Activated CD8-positive, alpha-beta memory T cell treated with anti-CD3 and anti-CD28 coated beads, Interleukin-2, amount 50 U/mL, for 4 hours (primary cell): ENCODE data around the gene PLEKHF1.
"Not testable (repeated sequence)": the region's sequence is repeated elsewhere in the genome, so short reads cannot be mapped to it uniquely, and the experiment has no call there.

Source experiments
- DNase-seq: peaks from one replicate; pipeline ENCODE4 v3.0.0-alpha.2; 2020

The PLEKHF1 gene

GRCh38 chr19:29665826-29666577 is 741 bp downstream of the PLEKHF1 start:
- DNase-seq, result no peak

- no peak for DNase-seq
Observed at GRCh38 chr19:29666578-29667386, 1.5 kb downstream of the PLEKHF1 start.

- no peak for DNase-seq
Observed at GRCh38 chr19:29667387-29667783, 2.1 kb downstream of the PLEKHF1 start.

DNA sequence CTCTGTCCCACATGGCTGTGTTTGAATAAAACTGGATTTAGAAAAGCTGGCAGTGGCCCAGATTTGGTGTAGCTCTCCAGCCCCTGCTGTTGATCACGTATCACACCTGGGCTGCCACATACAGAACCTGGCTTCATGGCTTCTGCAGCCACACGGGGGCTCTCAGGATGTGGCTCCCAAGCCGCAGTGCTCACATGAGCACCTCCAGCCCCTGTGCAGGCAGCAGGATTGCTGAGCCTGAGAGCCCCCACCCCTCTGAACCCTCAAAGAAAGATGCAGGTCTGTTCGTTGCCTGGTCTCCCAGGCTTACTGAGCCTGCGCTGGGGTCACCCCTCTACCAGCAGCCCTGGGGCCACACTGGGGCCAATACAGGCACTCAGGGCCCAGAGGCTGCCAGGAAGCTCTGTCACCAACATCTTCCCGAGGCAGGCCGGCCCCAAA is 2.7 kb downstream of the PLEKHF1 start:
- peak; percentile 55 for DNase-seq

GRCh38 chr19:29668746-29669609 is 3.7 kb downstream of the PLEKHF1 start:
- DNase-seq, result no peak

DNA sequence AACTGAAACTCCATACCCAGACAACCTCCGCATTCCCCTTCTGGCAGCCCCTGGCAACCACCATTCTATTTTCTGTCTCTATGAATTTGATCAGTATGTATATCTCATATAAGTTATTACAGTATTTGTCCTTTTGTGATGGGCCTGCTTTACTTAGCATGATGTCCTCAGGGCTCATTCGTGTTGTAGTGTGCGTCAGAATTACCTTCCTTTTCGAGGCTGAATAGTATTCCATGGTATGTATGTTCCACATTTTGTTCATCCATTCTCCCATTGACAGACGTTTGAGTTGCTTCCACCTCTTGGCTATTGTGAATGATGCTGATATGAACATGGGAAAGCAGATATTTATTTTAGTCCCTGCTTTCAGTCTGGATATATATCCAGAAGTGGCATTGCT is 5.0 kb downstream of the PLEKHF1 start:
- DNase-seq, result no peak

DNA sequence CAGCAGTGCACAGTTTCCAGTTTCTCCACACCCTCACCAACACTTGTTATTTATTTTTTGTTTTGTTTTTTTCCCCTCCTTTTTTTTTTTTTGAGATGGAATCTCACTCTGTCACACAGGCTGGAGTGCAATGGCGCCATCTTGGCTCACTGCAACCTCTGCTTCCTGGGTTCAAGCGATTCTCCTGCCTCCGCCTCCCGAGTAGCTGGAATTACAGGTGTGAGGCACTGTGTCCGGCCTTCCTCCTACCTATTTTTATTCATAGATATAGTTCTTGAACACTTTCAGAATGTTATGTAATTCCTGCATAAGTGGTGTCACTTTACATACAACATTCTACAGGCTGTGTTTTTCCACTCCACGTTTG is 5.7 kb downstream of the PLEKHF1 start:
- DNase-seq, result not testable (repeated sequence)

DNA sequence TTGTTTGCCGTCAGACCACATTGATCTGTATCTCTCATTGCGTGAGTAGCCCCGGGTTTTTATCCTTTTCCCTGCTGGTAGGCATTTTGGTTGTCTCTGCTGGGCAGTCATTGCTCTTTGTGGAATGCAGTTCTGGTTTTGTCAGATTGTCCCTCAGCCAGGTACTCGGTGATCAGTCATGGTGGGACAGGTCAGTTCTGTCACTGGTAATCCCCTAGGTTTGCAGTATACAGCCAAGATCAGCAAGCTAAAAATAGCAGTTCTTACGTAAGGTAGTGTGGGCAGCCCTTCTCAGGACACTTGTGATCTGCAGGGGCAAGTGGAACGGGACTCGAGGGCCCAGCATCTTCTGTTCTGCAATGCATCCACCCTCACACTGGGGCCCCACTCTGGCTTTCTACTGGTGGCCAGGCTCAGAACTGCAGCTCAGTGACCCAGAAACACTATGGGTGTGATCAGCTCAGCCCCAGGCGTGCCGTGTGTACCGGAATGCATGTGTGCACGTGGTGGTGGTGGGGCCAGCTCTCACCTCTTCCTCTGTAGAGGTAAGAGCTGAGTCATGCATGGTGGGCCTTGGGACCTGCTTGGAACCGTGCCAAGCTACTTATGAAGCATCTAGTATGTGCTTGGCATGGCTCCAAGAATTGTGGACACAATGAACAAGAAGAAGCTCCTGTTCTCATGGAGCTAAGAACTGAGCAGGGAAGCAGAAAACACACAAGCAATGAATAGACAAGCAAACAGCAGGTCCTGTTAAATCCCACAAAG is 6.3 kb downstream of the PLEKHF1 start:
- DNase-seq, result peak; percentile 86

DNA sequence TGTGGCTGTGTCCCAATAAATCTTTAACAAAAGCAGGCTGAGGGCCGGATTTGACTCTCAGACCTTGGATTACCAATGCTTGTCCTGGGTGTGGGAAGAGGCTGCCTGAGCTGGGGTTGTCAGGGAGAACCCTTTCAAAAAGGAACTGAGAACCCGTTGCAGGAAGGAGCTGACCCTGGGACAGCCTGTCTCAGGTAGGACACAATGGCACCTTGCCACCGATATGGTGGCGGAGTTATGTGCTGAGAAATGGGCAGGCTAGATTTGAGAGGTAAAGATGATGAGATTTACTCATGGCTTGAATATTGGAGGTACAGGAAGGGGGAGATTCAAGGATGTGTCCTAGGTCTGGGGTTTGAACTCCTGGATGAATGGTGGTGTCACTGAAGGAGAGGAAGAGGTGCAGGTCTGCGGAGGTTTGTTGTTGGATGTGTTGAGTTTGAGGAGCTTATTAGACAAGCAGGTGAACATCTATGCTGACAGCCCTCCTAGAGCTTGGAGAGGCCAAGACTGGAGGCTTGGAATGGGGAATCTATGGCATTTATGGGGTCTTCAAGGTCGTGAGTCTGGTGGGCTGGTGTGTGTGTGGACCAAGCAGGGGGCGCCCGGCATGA is 7.2 kb downstream of the PLEKHF1 start:
- DNase-seq, result no peak

- peak; percentile 85 for DNase-seq
Observed at GRCh38 chr19:29672933-29673336, 7.7 kb downstream of the PLEKHF1 start.

GRCh38 chr19:29673451-29674371 is 8.4 kb downstream of the PLEKHF1 start:
- DNase-seq, result no peak

DNA sequence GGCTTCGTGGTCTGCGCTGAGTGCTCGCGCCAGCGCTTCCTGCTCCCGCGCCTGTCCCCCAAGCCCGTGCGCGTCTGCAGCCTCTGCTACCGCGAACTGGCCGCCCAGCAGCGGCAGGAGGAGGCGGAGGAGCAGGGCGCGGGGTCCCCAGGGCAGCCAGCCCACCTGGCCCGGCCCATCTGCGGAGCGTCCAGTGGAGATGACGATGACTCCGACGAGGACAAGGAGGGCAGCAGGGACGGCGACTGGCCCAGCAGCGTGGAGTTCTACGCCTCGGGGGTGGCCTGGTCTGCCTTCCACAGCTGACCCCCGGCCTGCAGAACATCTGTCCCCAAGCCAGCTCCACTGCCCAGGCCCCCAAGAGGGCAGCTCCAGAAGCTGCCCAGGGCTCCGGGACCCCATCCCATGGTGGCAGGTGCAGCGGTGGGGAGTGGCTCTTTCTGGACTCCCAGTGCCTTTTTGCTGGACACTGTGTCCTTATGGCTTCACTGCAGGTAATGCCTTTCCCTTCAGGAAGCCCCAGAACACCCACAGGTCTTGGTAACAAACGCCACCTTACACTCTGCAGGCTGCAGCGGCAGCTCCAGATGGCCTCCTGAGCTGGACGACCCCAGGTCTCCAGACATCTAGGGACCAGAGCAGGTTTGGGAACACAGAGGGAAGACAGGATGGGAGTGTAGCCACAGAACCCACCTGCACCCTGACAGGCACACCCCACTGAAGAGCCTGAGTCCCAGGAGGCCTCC is 9.3 kb downstream of the PLEKHF1 start:
- no peak for DNase-seq

- no peak for DNase-seq
Observed at GRCh38 chr19:29675120-29675649, 9.9 kb downstream of the PLEKHF1 start.

GRCh38 chr19:29675650-29676186 is 10.5 kb downstream of the PLEKHF1 start:
- no peak for DNase-seq

DNA sequence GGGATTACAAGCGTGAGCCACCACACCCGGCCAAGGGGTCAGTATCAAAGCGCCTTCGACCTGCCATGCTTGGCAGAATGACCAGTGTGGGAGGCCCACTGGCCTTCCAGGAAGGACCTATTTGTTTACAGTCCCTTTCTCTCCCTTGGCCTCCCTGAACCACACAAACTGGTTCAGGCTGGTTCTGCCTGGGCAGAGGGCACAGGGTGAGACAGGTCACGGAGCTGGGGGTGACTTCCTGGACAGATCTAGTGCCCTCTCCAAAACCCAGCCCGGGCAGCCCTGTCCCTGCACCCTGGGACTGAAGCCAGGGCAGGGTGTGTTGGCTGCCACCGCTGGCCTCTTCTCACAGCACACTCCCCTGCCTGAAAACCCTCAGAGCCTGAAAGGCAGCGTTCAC is 11.3 kb downstream of the PLEKHF1 start:
- DNase-seq, result no peak

GRCh38 chr19:29677001-29677817 is 11.9 kb downstream of the PLEKHF1 start:
- DNase-seq, result no peak

DNA sequence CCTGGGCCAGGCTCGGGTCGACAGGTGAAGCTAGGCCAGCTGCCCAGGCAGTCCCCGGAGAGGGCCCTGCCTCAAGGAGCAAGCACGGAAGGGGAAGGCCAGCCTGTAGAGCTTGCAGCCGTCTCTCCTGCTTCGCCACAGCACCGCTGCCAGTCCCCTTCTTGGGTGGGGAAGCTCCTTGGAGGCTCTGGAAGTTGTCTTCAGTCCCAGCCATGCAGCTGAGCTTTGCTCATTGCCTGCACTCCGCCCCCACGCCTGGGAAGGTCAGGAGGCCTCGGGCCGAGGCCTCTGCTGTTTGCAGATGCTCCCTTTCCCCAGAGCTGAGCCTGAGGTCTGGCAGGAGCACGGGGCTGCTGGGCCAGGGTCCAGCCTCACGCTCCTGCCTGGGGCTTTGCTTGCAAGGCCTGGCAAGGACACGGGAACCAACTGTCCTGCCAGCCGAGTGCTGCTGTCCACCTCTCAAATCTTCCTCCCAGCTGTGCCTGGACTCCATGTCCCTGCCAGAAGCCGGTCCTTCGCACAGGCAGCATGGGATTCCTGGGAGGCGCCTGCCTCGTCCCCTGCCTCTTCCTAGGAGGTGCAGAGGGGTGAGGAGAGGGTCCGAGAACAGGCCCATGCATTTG is 13.3 kb downstream of the PLEKHF1 start:
- no peak for DNase-seq

GRCh38 chr19:29679598-29680210 is 14.4 kb downstream of the PLEKHF1 start:
- no peak for DNase-seq
